Measurements from ENCODE around the gene ERICH4. TPM values are rescaled to one million over a fixed set of nuclear protein-coding genes. Genes with fewer than 3 reads are reported as not detected.
A peak's percentile ranks its signal among the peaks of the same experiment; 100 is the strongest.

The ERICH4 gene
- total and polyA plus RNA-seq, 2 of the 8 experiments (the other 6 are each of a cell fraction or from before 2014, with no cell fraction given), result not detected

GRCh38 chr19:41397086-41398049 lies 45.6 kb upstream of the ERICH4 start, which contains the start of the genes BCKDHA and EXOSC5:
Gene BCKDHA, plus strand, starts transcription at chr19:41397818. Its CDS starts 10 bp downstream, at chr19:41397828.
Gene EXOSC5, minus strand, starts transcription at chr19:41397359. Its CDS starts 31 bp downstream, at chr19:41397328.
- Histone ChIP-seq H4K5ac (ENCODE audit: insufficient read length, low read depth, low read length) (no peak within 1 kb of the TSS), H3K18ac (ENCODE audit: extremely low read depth, low read length) (peak within 1 kb of the TSS; percentile 73; the same call in 1 of the 2 replicates), H3K23ac (ENCODE audit: insufficient read length) (no peak within 1 kb of the TSS), H3K14ac (ENCODE audit: insufficient read length) (no peak within 1 kb of the TSS), H2BK5ac (ENCODE audit: low read depth, low read length) (peak within 1 kb of the TSS; percentile 95), H3K36me3 (ENCODE audit: control insufficient read depth in 2 of 4, insufficient read depth in 4 of 4, low read length in 3 of 4) (no peaks in the 10 kb centered on the region), H3K4me2 (ENCODE audit: insufficient read depth in 1 of 2, low read depth in 2 of 2, low read length in 2 of 2) (peak within 1 kb of the TSS; percentile 90 to 92), H2BK12ac (ENCODE audit: low read depth, low read length) (no peak within 1 kb of the TSS), H3K23me2 (ENCODE audit: low read depth, low read length) (peaks cover 4% of the 10 kb centered on the region), H3K56ac (replicated peaks; ENCODE audit: insufficient read length, low read depth, low read length) (no peak within 1 kb of the TSS), H2BK20ac (ENCODE audit: low read length) (no peak within 1 kb of the TSS), H3K79me1 (ENCODE audit: low read depth, low read length) (peaks cover 10% of the 10 kb centered on the region; the same call in 1 of the 2 replicates), H3K4me1 (replicated peaks in 1 of 4; ENCODE audit: control insufficient read depth in 3 of 4, insufficient read depth in 4 of 4, low read length in 3 of 4) (peaks cover 0 to 5% (median 0%) of the 10 kb centered on the region in 4 experiments; a peak in 5 of 7 replicates), H3K9me3 (ENCODE audit: insufficient read depth in 2 of 2, low read depth in 1 of 2, low read length in 1 of 2) (no peaks in the 10 kb centered on the region), H3K27ac (ENCODE audit: low read depth, low read length) (peak within 1 kb of the TSS; percentile 96), H4K8ac (ENCODE audit: extremely low read depth, insufficient read depth, low read length) (no peak within 1 kb of the TSS), H2BK15ac (ENCODE audit: low read length) (no peak within 1 kb of the TSS), H4K20me1 (replicated peaks in 1 of 2; ENCODE audit: control insufficient read depth in 1 of 2, insufficient read depth in 2 of 2, low read length in 2 of 2) (no peaks in the 10 kb centered on the region), H2BK120ac (replicated peaks; ENCODE audit: low read depth, low read length) (no peak within 1 kb of the TSS), H4K91ac (replicated peaks; ENCODE audit: insufficient read length, low read length) (no peak within 1 kb of the TSS), H3K4ac (replicated peaks; ENCODE audit: insufficient read length, low read depth, low read length) (peak within 1 kb of the TSS; percentile 17), H3K9ac (replicated peaks in 1 of 4; ENCODE audit: extremely low read depth in 1 of 4, low read depth in 3 of 4, low read length in 3 of 4) (peak within 1 kb of the TSS; percentile 84 to 96 (median 89)), H3K4me3 (ENCODE audit: extremely low read depth in 1 of 4, insufficient read depth in 2 of 4, low read depth in 3 of 4, low read length in 4 of 4) (peak within 1 kb of the TSS; percentile 85 to 99 (median 98)), H2AFZ (ENCODE audit: low read length) (peak within 1 kb of the TSS; percentile 82), H2AK5ac (ENCODE audit: low read depth, low read length) (no peak within 1 kb of the TSS; the same call in 1 of the 2 replicates), H3K27me3 (replicated peaks in 1 of 4; ENCODE audit: control insufficient read depth in 3 of 4, extremely low read depth in 1 of 4, insufficient read depth in 3 of 4, low read length in 3 of 4) (no peaks in the 10 kb centered on the region), H3K79me2 (ENCODE audit: control insufficient read depth in 1 of 2, insufficient read depth in 2 of 2, low read length in 2 of 2) (peaks cover 0 to 33% of the 10 kb centered on the region in 2 experiments; a peak in 2 of 4 replicates)
- ChIA-PET CTCF (ENCODE audit: partially characterized antibody) (no interaction called here), POLR2A (ENCODE audit: partially characterized antibody) (interaction anchor here (1.1 to 2.5 kb wide), 4 partner anchors 11 to 42 kb away, joined by 3 to 10 read pairs (median 8); partner anchors contain the start of genes B3GNT8 and DMAC2)
- peak; percentile 52 for FAIRE-seq
- WGBS, 2 experiments (ENCODE audit: extremely low coverage in 1 of 2, insufficient coverage in 1 of 2, insufficient read length in 1 of 2, insufficient replicate concordance in 2 of 2, low coverage in 1 of 2, low lambda C conversion rate in 2 of 2, missing lambda C conversion rate in 1 of 2), result 2% methylated on average over 50 of the region's 50 CpGs; no CpG with 5 or more reads in 1 of the 2 experiments
- peak; percentile 96 to 98 for DNase-seq (ENCODE audit: low read depth in 1 of 2, low spot score in 2 of 2)
- TF ChIP-seq JUND (IDR thresholded peaks at IDR 0.05; ENCODE audit: low read length) (0 out of 2 replicates have a peak, but pooled peaks have one; percentile 11), CEBPB (IDR thresholded peaks at IDR 0.05; ENCODE audit: low read depth, low read length) (0 out of 2 replicates have a peak, but pooled peaks have one; percentile 1), SP4 (IDR thresholded peaks at IDR 0.05; ENCODE audit: low read length) (peak; percentile 99), SIN3A (conservative IDR thresholded peaks at IDR 0.05 in 1 of 2, IDR thresholded peaks at IDR 0.05 in 1 of 2; ENCODE audit: low read depth in 1 of 2, low read length in 2 of 2) (peak; percentile 99 to 100), CHD1 (IDR thresholded peaks at IDR 0.05; ENCODE audit: low read depth, low read length) (no peak), FOSL1 (IDR thresholded peaks at IDR 0.05; ENCODE audit: insufficient read depth, low read depth, low read length) (peak; percentile 58; the same call in 1 of the 2 replicates), TAF7 (optimal IDR thresholded peaks at IDR 0.05; ENCODE audit: borderline replicate concordance, low read depth, low read length) (peak; percentile 39)
- TF ChIP-seq, protein P1, sequence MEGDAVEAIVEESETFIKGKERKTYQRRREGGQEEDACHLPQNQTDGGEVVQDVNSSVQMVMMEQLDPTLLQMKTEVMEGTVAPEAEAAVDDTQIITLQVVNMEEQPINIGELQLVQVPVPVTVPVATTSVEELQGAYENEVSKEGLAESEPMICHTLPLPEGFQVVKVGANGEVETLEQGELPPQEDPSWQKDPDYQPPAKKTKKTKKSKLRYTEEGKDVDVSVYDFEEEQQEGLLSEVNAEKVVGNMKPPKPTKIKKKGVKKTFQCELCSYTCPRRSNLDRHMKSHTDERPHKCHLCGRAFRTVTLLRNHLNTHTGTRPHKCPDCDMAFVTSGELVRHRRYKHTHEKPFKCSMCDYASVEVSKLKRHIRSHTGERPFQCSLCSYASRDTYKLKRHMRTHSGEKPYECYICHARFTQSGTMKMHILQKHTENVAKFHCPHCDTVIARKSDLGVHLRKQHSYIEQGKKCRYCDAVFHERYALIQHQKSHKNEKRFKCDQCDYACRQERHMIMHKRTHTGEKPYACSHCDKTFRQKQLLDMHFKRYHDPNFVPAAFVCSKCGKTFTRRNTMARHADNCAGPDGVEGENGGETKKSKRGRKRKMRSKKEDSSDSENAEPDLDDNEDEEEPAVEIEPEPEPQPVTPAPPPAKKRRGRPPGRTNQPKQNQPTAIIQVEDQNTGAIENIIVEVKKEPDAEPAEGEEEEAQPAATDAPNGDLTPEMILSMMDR (IDR thresholded peaks at IDR 0.05; ENCODE audit: control extremely low read depth in 1 of 3, insufficient read depth in 1 of 3, low read depth in 1 of 3, low read length in 3 of 3), result no peak
